SK-N-SH treated with all-trans-retinoic acid at 6 μM for 48 hours (cell line): Measurements from ENCODE around the gene FGF14.

Source experiments
- ARNTL ChIP-seq: fragments of 450-650 bp; formaldehyde crosslinking; IDR thresholded peaks from 2 replicates; pipeline ENCODE4 v1.5.0; 2020; ENCODE audit warnings: low read depth, mild to moderate bottlenecking, moderate library complexity, borderline replicate concordance
- CSRNP3 ChIP-seq: fragments of 250-450 bp; sonication (Bioruptor Pico); IDR thresholded peaks from 2 replicates; pipeline ENCODE4 v1.5.1; 2021; ENCODE audit warnings: mild to moderate bottlenecking, moderate library complexity
- RARB ChIP-seq: fragments of 250-450 bp; sonication (Bioruptor Pico); IDR thresholded peaks from 2 replicates; pipeline ENCODE4 v1.8.0; 2021; ENCODE audit warnings: mild to moderate bottlenecking, moderate library complexity
- ZFP3 ChIP-seq: fragments of 250-450 bp; sonication (Bioruptor Pico); IDR thresholded peaks from 2 replicates; pipeline ENCODE4 v1.5.0; 2020; ENCODE audit warnings: mild to moderate bottlenecking, moderate library complexity
- ZNF565 ChIP-seq: fragments of 450-650 bp; formaldehyde crosslinking; conservative IDR thresholded peaks from 2 replicates; pipeline ENCODE4 v1.5.0; 2020; ENCODE audit warnings: low read depth, mild to moderate bottlenecking, moderate library complexity
- TF ChIP-seq, protein P1 (sequence below): fragments of 250-450 bp; sonication (Bioruptor Pico); IDR thresholded peaks from 2 replicates; pipeline ENCODE4 v1.5.0; 2020; ENCODE audit warnings: mild to moderate bottlenecking, moderate library complexity
- TF ChIP-seq, protein P2 (sequence below): fragments of 250-450 bp; sonication (Bioruptor Pico); IDR thresholded peaks from 2 replicates; pipeline ENCODE4 v1.8.0; 2020; ENCODE audit warnings: mild to moderate bottlenecking, moderate library complexity, borderline replicate concordance

- TF ChIP-seq, protein P1, sequence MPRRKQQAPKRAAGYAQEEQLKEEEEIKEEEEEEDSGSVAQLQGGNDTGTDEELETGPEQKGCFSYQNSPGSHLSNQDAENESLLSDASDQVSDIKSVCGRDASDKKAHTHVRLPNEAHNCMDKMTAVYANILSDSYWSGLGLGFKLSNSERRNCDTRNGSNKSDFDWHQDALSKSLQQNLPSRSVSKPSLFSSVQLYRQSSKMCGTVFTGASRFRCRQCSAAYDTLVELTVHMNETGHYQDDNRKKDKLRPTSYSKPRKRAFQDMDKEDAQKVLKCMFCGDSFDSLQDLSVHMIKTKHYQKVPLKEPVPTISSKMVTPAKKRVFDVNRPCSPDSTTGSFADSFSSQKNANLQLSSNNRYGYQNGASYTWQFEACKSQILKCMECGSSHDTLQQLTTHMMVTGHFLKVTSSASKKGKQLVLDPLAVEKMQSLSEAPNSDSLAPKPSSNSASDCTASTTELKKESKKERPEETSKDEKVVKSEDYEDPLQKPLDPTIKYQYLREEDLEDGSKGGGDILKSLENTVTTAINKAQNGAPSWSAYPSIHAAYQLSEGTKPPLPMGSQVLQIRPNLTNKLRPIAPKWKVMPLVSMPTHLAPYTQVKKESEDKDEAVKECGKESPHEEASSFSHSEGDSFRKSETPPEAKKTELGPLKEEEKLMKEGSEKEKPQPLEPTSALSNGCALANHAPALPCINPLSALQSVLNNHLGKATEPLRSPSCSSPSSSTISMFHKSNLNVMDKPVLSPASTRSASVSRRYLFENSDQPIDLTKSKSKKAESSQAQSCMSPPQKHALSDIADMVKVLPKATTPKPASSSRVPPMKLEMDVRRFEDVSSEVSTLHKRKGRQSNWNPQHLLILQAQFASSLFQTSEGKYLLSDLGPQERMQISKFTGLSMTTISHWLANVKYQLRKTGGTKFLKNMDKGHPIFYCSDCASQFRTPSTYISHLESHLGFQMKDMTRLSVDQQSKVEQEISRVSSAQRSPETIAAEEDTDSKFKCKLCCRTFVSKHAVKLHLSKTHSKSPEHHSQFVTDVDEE (CRISPR knock-in tag) = no peak
- TF ChIP-seq RARB (CRISPR knock-in tag) = no peak
- TF ChIP-seq, protein P2, sequence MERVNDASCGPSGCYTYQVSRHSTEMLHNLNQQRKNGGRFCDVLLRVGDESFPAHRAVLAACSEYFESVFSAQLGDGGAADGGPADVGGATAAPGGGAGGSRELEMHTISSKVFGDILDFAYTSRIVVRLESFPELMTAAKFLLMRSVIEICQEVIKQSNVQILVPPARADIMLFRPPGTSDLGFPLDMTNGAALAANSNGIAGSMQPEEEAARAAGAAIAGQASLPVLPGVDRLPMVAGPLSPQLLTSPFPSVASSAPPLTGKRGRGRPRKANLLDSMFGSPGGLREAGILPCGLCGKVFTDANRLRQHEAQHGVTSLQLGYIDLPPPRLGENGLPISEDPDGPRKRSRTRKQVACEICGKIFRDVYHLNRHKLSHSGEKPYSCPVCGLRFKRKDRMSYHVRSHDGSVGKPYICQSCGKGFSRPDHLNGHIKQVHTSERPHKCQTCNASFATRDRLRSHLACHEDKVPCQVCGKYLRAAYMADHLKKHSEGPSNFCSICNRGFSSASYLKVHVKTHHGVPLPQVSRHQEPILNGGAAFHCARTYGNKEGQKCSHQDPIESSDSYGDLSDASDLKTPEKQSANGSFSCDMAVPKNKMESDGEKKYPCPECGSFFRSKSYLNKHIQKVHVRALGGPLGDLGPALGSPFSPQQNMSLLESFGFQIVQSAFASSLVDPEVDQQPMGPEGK (CRISPR knock-in tag) = no peak
- no peak for TF ChIP-seq ARNTL (CRISPR knock-in tag)
- no peak for TF ChIP-seq ZNF565 (CRISPR knock-in tag)
- TF ChIP-seq ZFP3 (CRISPR knock-in tag) = no peak
- TF ChIP-seq CSRNP3 = no peak
Measured at GRCh38 chr13:101869553-101869952, 532.3 kb downstream of the FGF14 start.
